Skeletal muscle tissue (tissue), 4 donors: ENCODE data around the gene FKBP4. TPM values are rescaled to one million over a fixed set of nuclear protein-coding genes. Genes with fewer than 3 reads are reported as not detected.

Experiments
- H3K27ac ChIP-seq: one replicate; pipeline ENCODE4 v1.7.0; 2013; ENCODE audit warnings: mild to moderate bottlenecking, low read depth, low read length, inconsistent platforms
- H3K27me3 ChIP-seq, 3 donors: one replicate each; pipeline ENCODE4 v1.7.0; 2013; ENCODE audit warnings: low read length in 3 of 3; ENCODE audit not compliant: control insufficient read depth in 3 of 3, insufficient read depth in 3 of 3
- H3K36me3 ChIP-seq, 3 donors: one replicate each; pipeline ENCODE4 v1.7.0; 2013; ENCODE audit warnings: low read length in 3 of 3; ENCODE audit not compliant: control insufficient read depth in 3 of 3, insufficient read depth in 3 of 3
- H3K4me1 ChIP-seq, 3 donors: one replicate each; pipeline ENCODE4 v1.7.0; 2013; ENCODE audit warnings: low read length in 3 of 3, mild to moderate bottlenecking in 3 of 3; ENCODE audit not compliant: control insufficient read depth in 3 of 3, insufficient read depth in 3 of 3
- H3K4me3 ChIP-seq, 3 donors: one replicate each; pipeline ENCODE4 v1.7.0; 2013; ENCODE audit warnings: low read length in 3 of 3
- H3K9ac ChIP-seq, 3 donors: one replicate each; pipeline ENCODE4 v1.7.0; 2013; ENCODE audit warnings: low read length in 3 of 3, mild to moderate bottlenecking in 3 of 3, moderate library complexity in 2 of 3, low read depth in 1 of 3
- H3K9me3 ChIP-seq, 3 donors: one replicate each; pipeline ENCODE4 v1.7.0; 2013; ENCODE audit warnings: low read length in 3 of 3; ENCODE audit not compliant: control insufficient read depth in 3 of 3
- total RNA-seq: library from RNA; depleted of rRNA; stranded (reverse); fragments of >200 nt; gene quantifications from one replicate; pipeline ENCODE4 v1.2.3, GENCODE V29; 2014
- donor health status: Osteomylitis.

The FKBP4 gene
- 27.1 TPM for total RNA-seq

DNA sequence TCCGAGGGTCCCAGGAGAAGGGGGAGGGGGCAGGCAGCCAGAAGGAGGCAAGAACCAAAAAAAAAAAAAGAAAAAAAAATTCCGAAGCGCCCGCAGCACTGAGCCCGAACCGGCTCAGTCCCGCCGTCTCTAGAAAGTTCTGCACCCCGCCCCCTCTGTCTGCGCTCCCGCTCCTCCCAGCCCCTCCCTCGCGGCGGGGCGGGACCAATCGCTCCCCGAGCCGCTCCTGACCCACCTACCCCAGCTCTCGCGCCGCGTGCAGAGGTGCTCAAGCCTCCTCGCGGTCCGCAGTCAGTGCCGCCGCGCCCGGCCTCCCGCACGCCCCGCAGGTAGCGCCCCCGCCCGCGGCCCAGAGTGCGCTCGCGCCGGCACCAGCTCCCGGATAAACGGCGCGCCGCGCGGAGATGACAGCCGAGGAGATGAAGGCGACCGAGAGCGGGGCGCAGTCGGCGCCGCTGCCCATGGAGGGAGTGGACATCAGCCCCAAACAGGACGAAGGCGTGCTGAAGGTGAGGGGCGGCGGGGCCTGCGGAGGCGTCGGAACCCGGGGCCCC lies at the start of gene FKBP4:
Gene FKBP4 (plus strand): TSS at position 235 of the 554 bp plus-strand sequence. CDS start 170 bp downstream, at position 405.
- Histone ChIP-seq H3K4me3 (peak within 1 kb of the TSS; percentile 78 to 89 (median 85)), H3K36me3 (peaks cover 22 to 28% (median 28%) of the 10 kb centered on the region in 3 donors), H3K9ac (peak within 1 kb of the TSS; percentile 81 to 86 (median 83)), H3K27ac (peak within 1 kb of the TSS; percentile 54), H3K9me3 (no peaks in the 10 kb centered on the region), H3K4me1 (peaks cover 22 to 28% (median 24%) of the 10 kb centered on the region in 3 donors), H3K27me3 (no peaks in the 10 kb centered on the region)

DNA sequence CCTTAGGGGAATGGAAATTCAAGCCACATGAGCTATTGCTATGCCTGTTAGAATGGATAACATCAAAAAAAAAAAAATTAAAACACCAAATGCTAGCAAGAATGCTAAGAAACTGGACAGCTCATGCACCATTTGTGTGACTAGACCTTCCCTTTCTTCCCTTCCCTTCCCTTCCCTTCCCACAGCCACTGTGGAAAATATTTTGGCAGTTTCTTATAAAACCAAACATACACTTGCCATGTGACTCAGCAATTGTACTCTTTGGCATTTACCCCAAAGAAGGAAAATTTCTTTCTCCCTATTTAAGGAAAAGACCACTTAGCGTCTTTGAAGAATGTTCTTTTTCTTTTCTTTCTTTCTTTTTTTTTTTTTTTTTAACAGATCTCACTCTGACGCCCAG lies 49.1 kb upstream of the FKBP4 start:
- Histone ChIP-seq H3K36me3 (no peaks in the 10 kb centered on the region), H3K27ac (no peak overlapping the region), H3K9ac (no peak overlapping the region), H3K27me3 (no peaks in the 10 kb centered on the region), H3K4me3 (no peak overlapping the region), H3K9me3 (no peaks in the 10 kb centered on the region), H3K4me1 (no peaks in the 10 kb centered on the region)

DNA sequence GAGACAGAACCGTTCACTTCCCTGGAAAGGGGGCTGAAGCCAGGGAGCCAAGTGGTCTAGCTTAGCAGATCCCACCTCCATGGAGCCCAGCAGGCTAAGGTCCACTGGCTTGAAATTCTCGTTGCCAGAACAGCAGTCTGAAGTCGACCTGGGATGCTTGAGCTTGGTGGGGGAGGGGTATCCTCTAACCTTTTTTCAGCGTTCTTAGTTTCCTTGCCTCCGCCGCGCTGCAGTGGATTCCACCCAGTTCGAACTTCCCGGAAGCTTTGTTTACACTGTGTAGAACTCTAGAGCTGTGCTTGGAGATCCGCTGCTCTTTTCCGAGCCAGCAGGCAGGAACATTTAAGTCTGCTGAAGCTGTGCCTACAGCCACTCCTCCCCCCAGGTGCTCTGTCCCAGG lies 45.2 kb upstream of the FKBP4 start:
- Histone ChIP-seq H3K27me3 (no peaks in the 10 kb centered on the region), H3K27ac (no peak overlapping the region), H3K9ac (no peak overlapping the region), H3K9me3 (no peaks in the 10 kb centered on the region), H3K4me3 (no peak overlapping the region), H3K4me1 (no peaks in the 10 kb centered on the region), H3K36me3 (no peaks in the 10 kb centered on the region)

- Histone ChIP-seq H3K27ac (no peak overlapping the region), H3K9ac (no peak overlapping the region), H3K9me3 (no peaks in the 10 kb centered on the region), H3K27me3 (no peaks in the 10 kb centered on the region), H3K36me3 (no peaks in the 10 kb centered on the region), H3K4me3 (no peak overlapping the region), H3K4me1 (no peaks in the 10 kb centered on the region)
Observed at GRCh38 chr12:2750185-2750584, 44.6 kb upstream of the FKBP4 start.

DNA sequence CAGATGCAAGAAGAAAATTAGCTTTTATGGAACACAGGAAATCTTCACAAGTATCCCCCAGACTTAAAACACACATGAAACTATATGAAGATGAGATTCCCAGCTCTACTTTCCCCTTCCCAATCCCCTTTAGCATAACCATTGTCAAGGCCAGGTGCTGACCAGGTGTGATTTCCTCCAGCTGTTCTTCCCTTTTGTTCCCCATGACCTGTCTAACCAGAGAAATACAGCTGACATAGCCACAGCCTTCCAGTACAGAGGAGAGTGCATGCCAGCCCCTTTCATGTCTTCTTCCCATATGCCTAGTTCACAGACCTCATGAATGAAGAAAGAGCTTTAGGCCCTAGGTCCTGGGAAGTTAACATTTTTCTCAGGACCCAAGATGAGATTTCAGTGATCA lies 43.5 kb upstream of the FKBP4 start:
- Histone ChIP-seq H3K4me3 (no peak overlapping the region), H3K9ac (no peak overlapping the region), H3K36me3 (no peaks in the 10 kb centered on the region), H3K9me3 (no peaks in the 10 kb centered on the region), H3K27me3 (no peaks in the 10 kb centered on the region), H3K4me1 (no peaks in the 10 kb centered on the region), H3K27ac (no peak overlapping the region)

GRCh38 chr12:2751686-2752085 lies 43.1 kb upstream of the FKBP4 start:
- H3K27ac ChIP-seq = no peak overlapping the region
- no peak overlapping the region for H3K4me3 ChIP-seq
- H3K9me3 ChIP-seq = no peaks in the 10 kb centered on the region
- H3K36me3 ChIP-seq = no peaks in the 10 kb centered on the region
- no peak overlapping the region for H3K9ac ChIP-seq
- H3K27me3 ChIP-seq = no peaks in the 10 kb centered on the region
- no peaks in the 10 kb centered on the region for H3K4me1 ChIP-seq

DNA sequence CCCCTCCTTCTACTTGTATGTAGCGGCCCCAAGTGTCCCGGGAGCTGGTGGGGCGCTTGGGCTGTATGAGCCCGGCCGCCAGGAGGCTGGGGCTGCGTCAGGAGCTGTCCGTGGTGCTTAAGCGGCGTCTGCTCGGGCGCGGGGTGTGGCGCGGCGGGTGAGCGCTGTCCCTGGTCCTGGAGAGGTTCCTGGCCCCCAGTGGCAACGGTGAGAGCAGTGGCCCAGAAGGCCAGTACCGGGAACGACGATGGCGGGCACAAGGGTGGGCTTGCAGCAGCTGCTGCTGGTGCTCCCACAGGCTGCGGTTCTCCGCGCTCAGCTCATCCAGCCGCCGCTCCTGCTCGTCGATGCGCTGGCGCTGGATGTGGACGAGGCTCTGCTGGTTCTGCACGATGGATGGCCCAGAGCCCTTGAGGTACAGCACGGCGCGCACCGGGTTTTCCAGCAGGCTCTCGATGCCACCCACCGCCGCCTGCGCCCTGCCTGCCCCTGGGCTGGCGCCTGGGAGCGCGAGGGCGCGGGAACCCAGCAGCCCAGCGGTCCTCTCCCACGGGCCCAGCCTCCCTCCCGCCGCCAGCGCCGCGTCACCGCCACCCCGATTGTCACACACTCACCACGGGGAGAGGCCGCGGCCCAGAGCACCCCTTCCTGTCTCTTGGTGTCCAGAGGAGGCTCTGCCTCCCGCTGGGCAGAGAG lies 41.9 kb upstream of the FKBP4 start:
- Histone ChIP-seq H3K9me3 (no peaks in the 10 kb centered on the region), H3K4me1 (no peaks in the 10 kb centered on the region), H3K36me3 (no peaks in the 10 kb centered on the region), H3K9ac (no peak overlapping the region), H3K27ac (no peak overlapping the region), H3K27me3 (no peaks in the 10 kb centered on the region), H3K4me3 (no peak overlapping the region)

DNA sequence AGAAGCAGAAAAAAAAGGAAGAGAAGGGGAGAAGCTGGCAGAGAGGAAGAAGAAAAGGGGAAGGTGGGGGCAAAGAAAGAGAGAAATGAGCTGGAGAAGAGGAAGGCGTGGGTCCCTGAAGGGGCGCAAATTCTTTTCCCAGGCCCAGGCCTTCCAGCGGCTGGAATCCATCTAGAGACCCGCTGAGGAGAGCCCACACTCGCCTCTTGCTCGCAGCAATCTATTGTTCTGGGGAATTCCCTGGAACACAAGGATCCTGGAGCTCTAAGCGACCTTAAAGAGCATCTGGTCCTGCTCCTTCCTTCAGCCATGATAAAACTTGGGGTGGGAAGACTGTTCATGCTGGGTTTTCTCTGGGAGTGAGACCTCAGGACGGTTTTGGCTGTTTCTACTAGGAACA lies 41.2 kb upstream of the FKBP4 start:
- H3K4me1 ChIP-seq = no peaks in the 10 kb centered on the region
- H3K27ac ChIP-seq = no peak overlapping the region
- H3K36me3 ChIP-seq = no peaks in the 10 kb centered on the region
- H3K9me3 ChIP-seq = no peaks in the 10 kb centered on the region
- no peak overlapping the region for H3K9ac ChIP-seq
- no peaks in the 10 kb centered on the region for H3K27me3 ChIP-seq
- no peak overlapping the region for H3K4me3 ChIP-seq

DNA sequence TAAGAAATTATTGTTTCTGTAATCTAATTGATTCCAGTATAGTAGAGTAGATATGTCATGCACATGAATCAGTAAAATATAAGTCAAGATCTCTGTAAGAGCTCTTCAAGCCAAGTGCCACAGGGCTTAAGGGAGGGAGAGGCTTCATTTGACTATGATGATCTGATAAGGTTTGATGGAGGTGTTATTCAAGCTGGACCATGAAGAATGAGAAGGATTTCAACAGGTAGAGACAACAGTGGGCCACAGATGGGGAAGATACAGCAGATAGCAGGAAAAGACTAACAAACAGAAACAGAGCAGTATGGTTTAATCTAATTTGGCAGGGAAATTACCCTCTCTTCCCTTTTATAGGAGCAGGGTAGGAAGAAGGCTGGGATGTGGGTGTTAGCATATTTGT lies 40.6 kb upstream of the FKBP4 start:
- Histone ChIP-seq H3K36me3 (no peaks in the 10 kb centered on the region), H3K4me1 (no peaks in the 10 kb centered on the region), H3K4me3 (no peak overlapping the region), H3K27me3 (no peaks in the 10 kb centered on the region), H3K27ac (no peak overlapping the region), H3K9me3 (no peaks in the 10 kb centered on the region), H3K9ac (no peak overlapping the region)

GRCh38 chr12:2756756-2757155 lies 38.0 kb upstream of the FKBP4 start:
- Histone ChIP-seq H3K36me3 (peaks cover 3 to 11% (median 8%) of the 10 kb centered on the region in 3 donors), H3K4me3 (no peak overlapping the region), H3K9ac (no peak overlapping the region), H3K4me1 (no peaks in the 10 kb centered on the region), H3K27me3 (no peaks in the 10 kb centered on the region), H3K9me3 (no peaks in the 10 kb centered on the region), H3K27ac (no peak overlapping the region)
